DMS114 treated with DMSO at 0.1 percent for 48 hours (cell line): ENCODE data around the gene ADIG.

ENCODE experiments used
- DNase-seq: peaks from one replicate; lab custom pipeline; 2025; ENCODE audit not compliant: unreplicated experiment; lab: John Stamatoyannopoulos, UW

Gene ADIG

DNA sequence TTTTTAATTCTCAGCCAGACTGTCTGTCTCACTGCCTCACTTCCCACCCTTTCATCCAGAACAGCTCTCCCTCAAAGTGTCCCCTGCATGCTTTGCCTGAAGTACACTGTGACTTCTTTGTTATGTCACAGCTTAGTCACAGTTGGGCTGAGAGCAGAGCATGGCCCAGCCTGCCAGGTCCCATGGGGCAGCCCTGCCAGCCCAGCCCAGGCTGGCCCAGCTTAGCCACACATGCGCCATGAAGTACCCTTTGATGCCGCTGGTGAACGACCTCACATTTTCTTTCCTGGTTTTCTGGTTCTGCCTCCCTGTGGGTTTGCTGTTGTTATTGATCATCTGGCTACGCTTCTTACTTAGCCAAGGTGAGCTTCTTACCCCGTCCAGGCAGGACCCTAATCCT is at the start of gene ADIG:
ADIG (plus strand) TSS at position 185 of the 400 bp plus-strand sequence; CDS start at position 239, 54 bp downstream.
- no peak for DNase-seq

DNA sequence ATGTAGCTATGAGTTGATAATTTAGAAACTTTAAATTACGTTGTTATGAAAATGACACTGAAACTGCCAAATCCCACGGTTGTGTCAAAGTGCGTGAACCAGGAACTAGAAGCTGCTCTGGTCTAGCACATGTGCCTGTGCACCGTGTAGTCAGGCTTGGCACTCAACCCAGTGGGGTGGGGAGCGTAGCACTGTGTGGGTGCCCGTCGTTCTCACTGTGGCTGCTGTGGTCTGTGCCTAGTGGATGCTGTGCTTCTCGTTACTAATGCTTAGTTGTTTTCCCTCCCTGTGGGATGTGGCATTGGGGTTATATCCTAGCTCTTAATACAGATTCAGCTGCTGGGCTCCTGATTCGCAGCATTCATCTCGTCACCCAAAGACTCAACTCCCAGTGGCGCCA is 46.2 kb upstream of the ADIG start:
- no peak for DNase-seq

DNA sequence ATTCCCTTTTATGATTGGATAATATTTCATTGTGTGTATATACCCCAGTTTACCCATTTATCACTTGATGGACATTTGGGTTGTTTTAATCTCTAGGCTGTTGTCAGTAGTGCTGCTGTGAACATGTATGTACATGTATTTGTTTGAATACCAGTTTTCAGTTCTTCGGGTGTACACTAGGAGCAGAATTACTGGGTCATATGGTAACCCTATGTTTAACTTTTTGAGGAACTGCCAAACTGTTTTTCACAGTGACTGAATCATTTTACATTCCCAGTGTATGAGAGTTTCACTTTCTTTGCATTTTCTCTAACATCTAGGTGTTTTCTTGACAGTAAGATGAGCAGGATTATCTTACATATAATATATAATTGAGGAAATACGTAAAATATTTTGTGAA is 44.7 kb upstream of the ADIG start:
- DNase-seq = no peak

DNA sequence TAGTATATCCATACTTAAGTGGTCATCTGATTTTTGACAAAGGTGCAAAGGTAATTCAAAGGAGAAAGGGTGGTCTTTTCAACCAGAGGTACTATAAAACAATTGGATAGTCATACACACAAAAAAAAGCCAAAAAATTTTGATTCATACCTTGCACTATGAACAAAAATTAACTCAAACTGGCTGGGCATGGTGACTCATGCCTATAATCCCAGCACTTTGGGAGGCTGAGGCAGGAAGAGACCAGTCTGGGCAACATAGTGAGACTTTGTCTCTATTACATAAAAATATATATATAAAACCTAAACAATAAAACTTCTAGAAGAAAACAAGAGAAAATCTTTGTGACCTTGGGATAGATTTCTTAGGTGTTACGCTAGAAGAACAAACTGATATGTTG is 43.8 kb upstream of the ADIG start:
- no peak for DNase-seq

DNA sequence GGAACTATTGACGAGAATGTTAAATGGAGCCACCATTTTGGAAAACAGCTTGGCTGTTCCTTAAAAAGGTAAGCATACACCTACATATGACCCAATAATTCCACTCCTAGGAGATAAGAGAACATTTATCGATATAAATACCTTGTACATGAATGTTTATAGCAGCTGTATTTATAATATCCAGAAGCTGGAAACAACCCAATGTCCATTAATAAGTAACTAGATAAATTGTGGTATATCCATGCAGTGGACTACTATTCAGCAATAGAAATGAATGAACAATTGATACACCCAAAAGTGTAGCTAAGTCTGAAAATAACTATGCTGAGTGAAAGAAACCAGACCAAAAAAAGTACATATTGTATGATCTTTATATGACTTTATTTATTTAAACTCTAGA is 42.2 kb upstream of the ADIG start:
- DNase-seq = no peak

DNA sequence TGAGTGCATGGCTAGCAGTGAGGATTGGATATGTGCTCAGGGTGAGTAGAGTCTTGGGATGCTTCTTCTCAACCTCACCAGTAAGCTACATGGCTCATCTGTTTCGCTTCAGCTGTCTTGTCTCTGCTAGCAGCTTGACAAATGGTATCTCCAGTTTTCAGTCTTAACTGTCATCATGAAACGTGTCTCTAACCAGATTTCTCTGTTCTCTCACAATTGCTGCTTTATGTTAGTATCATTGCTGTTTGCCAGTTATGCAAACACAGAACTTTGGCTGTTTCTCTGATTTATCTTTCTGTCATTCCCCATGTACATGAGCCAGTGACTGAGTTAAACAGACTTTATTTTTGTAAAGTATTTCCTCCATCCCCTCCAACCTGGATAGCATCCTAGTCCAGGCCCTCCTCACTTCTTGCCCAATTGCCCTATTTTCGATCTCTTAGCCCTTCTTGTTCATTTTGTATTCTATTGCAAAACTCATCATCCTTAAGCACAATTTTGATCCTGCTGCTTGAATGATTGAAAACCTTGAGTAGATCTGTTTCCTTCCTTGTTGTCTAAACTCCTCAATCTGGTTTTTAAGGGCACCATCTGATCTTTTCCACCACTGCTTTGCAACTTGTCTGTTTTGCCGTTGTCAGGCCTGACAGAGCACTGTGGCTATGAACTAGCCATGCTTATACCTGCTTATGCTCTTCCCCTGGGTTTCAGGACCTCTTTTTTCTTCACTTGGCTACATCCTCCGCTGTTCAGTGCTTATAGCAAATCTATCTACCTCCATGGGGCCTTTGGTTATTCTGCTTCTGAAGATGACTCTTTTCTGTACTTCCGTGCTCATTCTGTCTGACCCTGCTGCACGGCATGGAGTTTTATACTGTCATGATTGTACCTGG is 37.7 kb upstream of the ADIG start:
- DNase-seq = no peak

DNA sequence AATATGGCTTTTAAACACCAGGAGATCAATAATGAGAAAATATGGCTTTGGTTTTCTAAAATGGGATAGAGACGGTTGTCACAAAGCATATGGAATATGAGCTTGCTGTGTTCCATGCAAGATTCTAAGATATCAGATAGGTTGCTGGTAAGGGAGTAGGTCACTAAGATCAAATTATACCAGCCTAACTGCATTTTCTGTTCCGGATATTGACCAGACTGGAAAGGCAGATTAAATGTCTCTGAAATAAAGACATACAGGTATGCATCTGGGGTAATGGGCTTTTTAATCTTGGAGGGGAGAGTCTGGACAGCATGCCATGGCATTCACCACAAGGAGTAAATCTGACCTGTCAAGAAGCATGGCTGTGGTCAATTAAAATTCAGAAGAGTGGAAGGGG is 35.2 kb upstream of the ADIG start:
- no peak for DNase-seq

DNA sequence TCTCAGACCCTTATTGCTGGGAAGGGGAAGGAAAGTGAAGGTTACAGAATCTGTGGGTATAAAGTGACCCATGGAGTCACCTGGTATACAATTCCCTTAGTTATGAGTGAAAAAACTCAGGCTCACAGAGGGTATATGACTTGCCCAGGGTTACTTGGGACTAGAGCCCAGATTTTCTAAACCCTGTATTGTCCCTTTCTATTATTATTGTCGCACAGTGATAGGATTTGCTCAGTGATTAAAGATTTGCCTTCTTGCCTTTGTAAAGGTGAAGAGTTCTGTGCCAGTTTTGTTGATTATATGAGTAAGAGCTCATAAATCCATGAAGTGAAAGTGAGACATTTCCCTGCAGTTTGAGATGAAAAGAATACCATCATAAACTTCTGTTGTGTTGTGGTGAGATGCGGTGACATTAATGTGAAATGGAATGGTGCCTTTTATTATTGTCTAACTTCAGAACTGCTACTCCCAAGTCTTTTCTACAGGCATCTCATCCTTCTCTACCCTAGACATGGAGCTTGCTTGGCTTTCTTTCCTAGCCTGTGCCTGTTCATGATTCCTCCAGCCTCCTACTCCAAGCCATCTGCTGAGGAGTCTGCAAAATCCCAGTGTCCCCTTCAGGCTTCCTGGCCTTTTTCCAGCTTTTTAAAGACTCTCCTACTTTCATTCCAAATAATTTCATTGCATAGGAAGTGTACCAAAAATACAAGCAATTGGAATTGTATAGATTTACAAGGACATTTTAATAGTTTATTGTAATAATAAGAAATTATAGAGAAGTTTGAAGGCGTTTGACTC is 33.5 kb upstream of the ADIG start:
- DNase-seq = no peak

DNA sequence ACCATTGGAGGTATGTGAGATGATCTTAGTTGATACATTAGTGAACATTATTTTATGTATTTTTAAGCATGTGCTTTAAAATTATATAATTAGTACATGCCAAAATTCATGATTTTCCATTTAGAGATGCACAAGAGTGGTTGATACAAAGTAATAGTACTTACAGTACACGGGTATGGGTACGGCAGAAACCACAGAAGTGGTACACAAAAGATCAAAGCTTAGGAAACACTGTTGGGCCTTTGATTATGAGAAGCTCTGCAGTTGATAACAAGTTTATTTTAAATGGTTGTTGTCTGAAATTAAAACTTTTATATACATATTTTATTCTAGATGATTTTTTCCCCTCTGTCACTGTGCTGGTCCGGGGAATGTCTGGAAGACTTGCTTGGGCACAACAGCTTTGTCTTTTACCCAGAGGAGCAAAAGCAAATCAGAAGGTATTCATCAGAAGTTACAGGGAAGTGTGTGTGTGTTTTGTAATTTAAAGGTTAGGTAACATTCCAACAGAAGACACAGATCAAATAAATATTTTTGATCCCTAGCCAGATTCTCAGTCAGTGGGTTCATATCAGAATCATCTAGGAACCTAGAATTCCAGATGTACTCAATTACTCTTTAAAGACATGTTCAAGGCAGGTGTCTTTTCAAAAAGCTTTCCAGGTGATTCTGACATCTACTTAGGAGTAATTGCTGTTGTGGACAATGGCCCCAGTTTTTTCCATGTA is 32.5 kb upstream of the ADIG start:
- no peak for DNase-seq

DNA sequence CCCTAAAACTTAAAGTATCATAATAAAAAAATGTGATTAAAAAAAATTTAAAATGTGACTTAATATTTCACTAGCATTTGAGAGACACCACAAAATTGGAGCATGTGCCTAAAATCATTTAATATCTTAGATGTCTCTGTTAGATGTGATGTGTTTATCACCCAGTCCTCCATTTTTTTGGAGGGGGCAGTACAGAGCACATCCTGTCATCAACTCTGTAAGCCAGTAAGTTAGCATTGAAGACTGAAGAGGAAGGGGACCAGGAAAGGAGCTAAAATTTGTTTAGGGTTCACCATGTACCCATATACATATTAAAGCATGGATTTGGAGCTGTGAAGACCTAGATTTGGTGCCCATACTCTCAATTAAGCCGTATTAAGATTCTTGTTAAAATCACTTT is 30.7 kb upstream of the ADIG start:
- no peak for DNase-seq

DNA sequence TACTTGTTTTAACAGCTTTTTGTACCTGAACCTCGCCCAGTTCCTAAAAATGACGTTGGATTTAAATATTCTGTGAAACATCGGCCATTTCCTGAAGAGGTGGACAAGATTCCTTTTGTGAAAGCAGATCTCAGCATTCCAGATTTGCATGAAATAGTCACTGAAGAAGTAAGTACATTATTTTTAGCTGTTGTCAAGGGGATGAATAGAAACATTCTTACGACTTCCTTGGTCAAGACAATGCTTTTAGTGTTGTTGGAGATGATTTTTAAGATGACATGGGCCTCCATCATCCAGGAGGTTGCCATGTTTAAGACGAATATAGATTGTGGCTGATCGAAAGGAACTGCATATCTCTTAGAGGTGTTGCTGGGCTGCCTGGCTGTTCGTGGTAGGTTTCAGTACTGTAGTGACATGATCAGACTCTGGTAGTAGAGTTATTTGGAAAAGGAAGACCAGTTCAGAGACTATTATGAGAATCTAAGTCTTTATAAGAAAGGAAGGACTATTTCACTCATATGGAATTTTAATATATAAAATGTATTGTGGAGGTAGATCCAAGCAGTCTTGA is 29.9 kb upstream of the ADIG start:
- no peak for DNase-seq

DNA sequence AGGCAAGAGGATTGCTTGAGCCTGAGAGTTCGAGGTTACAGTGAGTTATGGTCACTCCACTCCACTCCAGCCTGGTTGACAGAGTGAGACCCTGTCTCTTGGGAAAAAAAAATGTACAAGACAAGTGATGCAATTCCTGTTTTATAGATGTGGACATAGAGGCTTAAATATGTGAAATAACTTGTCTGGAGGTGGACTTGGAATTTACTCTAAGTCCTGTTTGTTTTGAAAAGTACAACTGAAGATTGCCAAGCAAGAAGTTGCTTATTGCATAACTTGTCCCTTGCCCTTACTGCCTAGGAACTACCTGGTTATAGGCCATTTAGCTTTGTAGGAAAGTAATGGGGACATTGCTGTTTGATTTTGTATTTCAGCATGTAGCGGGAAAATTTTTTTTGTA is 26.0 kb upstream of the ADIG start:
- DNase-seq = no peak

DNA sequence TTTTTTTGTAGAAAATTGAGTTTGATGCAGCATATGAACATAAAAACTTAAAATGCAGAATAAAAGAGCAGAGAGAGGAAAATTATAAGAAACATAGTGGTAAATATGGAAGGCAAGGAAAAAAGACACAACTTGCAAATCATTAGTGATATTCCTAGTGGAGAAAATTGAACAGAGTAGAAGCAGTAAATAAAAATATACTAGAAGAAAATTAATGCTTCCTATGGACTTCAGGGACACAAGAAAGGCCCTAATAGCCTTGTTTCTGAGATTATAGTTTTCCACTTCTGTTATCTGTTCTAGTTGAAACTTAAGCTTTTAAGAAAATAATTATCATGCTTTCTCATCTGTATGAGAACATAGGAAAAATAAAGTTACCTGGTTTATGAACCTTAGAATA is 25.6 kb upstream of the ADIG start:
- DNase-seq = no peak

DNA sequence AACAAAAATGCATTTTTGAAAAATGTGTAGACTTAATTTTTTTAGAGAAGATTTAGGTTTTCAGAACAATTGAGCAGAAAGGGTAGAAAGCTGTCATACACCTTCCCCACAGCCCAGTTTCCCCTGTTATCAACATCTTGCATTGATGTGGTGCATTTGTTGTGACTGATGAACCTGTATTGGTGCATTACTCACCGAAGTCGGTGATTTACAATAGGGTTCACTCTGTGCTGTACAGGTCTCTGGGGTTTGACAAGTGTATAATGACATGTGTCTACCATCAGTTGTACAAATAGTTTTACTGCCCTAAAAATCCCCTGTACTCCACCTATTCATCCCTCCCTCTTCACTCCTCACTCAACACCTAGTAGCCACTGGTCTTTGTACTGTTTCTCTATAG is 23.8 kb upstream of the ADIG start:
- DNase-seq = no peak

DNA sequence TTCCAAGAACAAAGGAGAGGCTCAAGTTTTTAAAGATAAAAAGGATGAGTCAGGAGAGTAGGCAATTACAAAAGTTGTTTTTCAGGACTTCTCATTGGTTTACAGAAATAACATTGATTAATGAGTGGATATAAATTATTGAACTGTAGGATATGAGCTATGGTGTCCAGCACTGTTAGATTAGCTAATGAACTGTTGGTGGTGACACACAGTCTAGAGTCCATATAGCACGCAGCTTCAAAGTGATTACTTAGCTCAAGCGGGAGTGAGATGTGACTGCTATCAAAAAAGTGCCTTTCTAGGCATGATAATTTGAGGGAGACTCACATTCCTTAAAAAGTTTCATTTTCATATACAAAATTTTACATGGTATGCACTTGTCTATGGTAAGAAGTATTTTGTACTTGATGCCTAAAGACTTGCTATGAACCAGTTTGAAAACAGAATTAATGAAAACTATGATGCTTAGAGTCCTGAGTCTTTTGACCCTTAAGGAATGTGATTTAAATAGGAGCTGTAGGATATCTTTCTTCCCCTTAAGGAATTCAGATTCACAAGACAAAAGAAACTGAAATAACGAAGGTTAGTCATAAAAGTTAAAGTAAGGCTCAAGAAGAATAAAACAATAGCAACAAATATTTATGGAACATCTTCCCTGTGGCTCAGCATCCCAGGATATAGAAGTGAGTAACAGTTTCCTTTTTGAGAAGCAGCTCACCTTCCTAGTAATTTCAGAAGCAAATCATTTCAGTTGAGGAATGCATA is 22.2 kb upstream of the ADIG start:
- DNase-seq = no peak

DNA sequence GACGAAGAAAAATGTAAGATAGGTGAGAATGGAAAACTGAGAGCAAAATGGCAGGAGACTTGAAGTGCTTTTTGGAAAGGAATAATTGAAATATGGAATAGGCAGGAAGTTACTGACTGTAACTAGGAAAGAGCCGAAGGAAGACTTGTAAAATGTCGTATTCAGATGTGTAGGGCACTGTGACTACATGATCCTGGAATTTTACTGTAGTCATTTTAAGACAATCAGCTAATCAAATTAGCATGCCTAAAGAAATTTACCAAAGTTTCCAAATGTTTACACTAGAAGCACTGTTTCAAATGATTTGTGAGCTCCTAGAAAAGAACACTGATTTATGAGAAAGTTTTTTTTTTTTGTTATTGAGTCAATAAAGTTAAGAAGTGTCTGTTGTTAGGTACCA is 21.2 kb upstream of the ADIG start:
- no peak for DNase-seq

DNA sequence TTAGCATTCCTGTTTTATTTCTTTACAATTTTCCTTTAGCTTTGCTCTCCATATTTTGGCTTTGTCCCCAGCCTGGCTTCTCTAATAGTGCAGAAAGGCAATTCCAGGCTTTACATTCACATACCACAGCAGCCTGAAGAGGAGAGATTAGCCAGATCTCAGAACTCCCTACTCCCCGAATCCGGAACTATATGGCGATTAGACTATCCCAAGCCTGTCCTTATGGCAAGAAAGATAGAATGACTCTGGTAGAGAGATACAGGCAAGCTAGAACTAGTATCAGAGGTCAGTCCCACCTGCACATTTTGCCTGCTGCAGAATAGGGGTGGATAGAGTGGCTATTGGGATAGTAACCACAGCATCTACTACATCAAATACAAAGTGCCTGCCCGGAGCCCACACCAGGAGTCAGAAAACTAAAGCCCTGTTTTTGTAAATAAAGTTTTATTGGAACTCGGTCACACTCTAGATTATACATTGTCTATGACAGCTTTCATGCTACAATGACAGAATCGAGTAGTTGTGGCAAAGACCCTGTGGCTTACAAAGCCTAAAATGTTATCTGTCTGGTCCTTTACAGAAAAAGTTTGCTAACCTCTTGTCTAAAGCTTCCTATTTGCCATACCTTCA is 17.1 kb upstream of the ADIG start:
- DNase-seq = no peak

DNA sequence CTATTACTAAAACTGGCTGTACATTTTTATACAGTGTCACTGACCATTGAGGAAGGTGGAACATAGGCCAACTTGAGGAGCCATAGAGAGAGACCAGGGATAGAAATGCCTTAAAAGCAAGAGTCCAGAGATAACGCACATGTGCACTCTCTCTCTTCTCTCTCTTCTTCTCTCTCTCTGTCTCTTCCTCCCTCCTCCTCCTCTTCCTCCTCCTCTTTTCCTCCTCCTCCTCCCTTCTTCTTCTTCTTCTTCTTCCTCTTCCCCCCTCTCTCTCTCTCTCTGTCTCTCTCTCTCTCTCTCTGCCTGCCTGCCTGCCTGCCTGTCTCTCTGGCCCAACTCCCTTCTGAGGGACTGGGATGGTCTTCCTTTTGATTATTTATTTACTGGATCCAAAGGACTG is 16.3 kb upstream of the ADIG start:
- DNase-seq = no peak

DNA sequence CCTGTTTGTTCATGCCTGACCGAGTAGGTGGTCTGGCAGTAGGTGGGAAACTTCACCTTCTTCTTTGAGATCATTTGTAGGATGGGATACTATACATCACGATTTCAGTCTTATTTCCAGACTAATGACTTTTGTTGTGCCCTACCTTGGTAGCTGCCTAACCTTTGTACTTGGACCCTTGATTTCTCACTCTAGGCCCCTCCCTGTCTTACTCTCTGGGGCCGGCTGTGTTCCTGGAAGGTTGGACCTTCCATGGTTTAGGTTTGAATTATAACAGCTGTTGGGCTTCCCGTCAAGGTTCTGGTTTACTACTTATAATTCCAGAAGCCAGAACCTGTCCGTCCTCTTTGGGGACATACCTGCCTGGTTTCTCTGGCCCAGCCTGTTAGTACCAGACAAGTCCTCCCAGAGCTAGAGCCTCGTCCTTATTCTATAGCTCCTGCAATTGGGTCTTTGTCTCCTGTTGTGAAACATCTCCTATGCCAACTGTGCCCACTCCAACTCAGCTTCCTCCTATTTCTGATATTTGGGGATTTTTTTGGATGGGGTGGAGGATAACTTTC is 14.9 kb upstream of the ADIG start:
- DNase-seq = no peak
